Neuronal stem cell (in vitro differentiated cells): ENCODE results near the gene EDAR.

Source experiments
- DNase-seq: peaks from one replicate; pipeline ENCODE4 v3.0.0-alpha.2; 2013; ENCODE audit warnings: low spot score
- H2AFZ ChIP-seq: one replicate; pipeline ENCODE4 v1.6.1; 2013; ENCODE audit warnings: mild to moderate bottlenecking, low read length, inconsistent platforms
- H2AK5ac ChIP-seq: 2 replicates; pipeline ENCODE4 v1.6.1; 2013; ENCODE audit warnings: low read depth, mild to moderate bottlenecking, inconsistent platforms, low read length, moderate library complexity, mixed read lengths
- H2BK120ac ChIP-seq: 2 replicates; pipeline ENCODE4 v1.6.1; 2013; ENCODE audit warnings: low read depth, mild to moderate bottlenecking, inconsistent platforms, low read length, moderate library complexity, mixed read lengths
- H2BK12ac ChIP-seq: one replicate; pipeline ENCODE4 v1.6.1; 2013; ENCODE audit warnings: low read length, inconsistent platforms
- H2BK15ac ChIP-seq: 2 replicates; pipeline ENCODE4 v1.6.1; 2013; ENCODE audit warnings: mild to moderate bottlenecking, low read length, inconsistent platforms, mixed read lengths
- H2BK5ac ChIP-seq: one replicate; pipeline ENCODE4 v1.6.1; 2013; ENCODE audit warnings: inconsistent platforms, mild to moderate bottlenecking, low read length, moderate library complexity
- H3K14ac ChIP-seq: one replicate; pipeline ENCODE4 v1.6.1; 2013; ENCODE audit warnings: low read length, inconsistent platforms
- H3K18ac ChIP-seq: 2 replicates; pipeline ENCODE4 v1.6.1; 2013; ENCODE audit warnings: low read length, inconsistent platforms
- H3K23ac ChIP-seq: 2 replicates; pipeline ENCODE4 v1.6.1; 2013; ENCODE audit warnings: low read depth, mild to moderate bottlenecking, mixed read lengths, low read length, inconsistent platforms; ENCODE audit not compliant: poor library complexity
- H3K27ac ChIP-seq: replicated peaks from 3 replicates; pipeline ENCODE4 v1.5.1; 2013; ENCODE audit warnings: low read length, inconsistent platforms
- H3K27me3 ChIP-seq, 3 experiments: 2 replicates each; pipeline ENCODE4 v1.6.1; 2013; ENCODE audit warnings: low read length in 3 of 3, mild to moderate bottlenecking in 2 of 3, inconsistent platforms in 1 of 3, low read depth in 1 of 3, mixed read lengths in 1 of 3, moderate library complexity in 1 of 3; ENCODE audit not compliant: control insufficient read depth in 3 of 3, insufficient read depth in 3 of 3
- H3K36me3 ChIP-seq, 2 donors: replicated peaks in 1 of 2; 2 replicates each; pipeline ENCODE4 v1.6.1; 2013; ENCODE audit warnings: low read length in 2 of 2; ENCODE audit not compliant: control insufficient read depth in 2 of 2, insufficient read depth in 2 of 2
- H3K4ac ChIP-seq: 2 replicates; pipeline ENCODE4 v1.6.1; 2013; ENCODE audit warnings: inconsistent platforms, mild to moderate bottlenecking, low read length, moderate library complexity
- H3K4me1 ChIP-seq, 2 donors: 1 replicate in 1 of 2; 2 replicates in 1 of 2; pipeline ENCODE4 v1.6.1; 2013; ENCODE audit warnings: low read length in 2 of 2, low read depth in 1 of 2; ENCODE audit not compliant: control insufficient read depth in 2 of 2, insufficient read depth in 1 of 2
- H3K4me2 ChIP-seq: one replicate; pipeline ENCODE4 v1.6.1; 2013; ENCODE audit warnings: mild to moderate bottlenecking, low read length, inconsistent platforms; ENCODE audit not compliant: insufficient read depth, poor library complexity, severe bottlenecking
- H3K4me3 ChIP-seq, 2 donors: 2 replicates each; pipeline ENCODE4 v1.5.1; 2013; ENCODE audit warnings: low read length in 2 of 2, mild to moderate bottlenecking in 2 of 2, inconsistent platforms in 1 of 2, moderate library complexity in 1 of 2
- H3K79me1 ChIP-seq: one replicate; pipeline ENCODE4 v1.6.1; 2013; ENCODE audit warnings: low read depth, mild to moderate bottlenecking, inconsistent platforms, low read length, moderate library complexity
- H3K9ac ChIP-seq: one replicate; pipeline ENCODE4 v1.6.1; 2013; ENCODE audit warnings: mild to moderate bottlenecking, low read depth, low read length, inconsistent platforms; ENCODE audit not compliant: poor library complexity
- H3K9me3 ChIP-seq, 2 donors: replicated peaks in 1 of 2; 2 replicates each; pipeline versions ENCODE3 to v1.6.1; 2013; ENCODE audit warnings: low read length in 2 of 2, mild to moderate bottlenecking in 2 of 2, inconsistent platforms in 1 of 2, low read depth in 1 of 2, mixed read lengths in 1 of 2, moderate library complexity in 1 of 2; ENCODE audit not compliant: control insufficient read depth in 2 of 2, insufficient read depth in 1 of 2
- H4K8ac ChIP-seq: one replicate; pipeline ENCODE4 v1.6.1; 2013; ENCODE audit warnings: low read depth, mild to moderate bottlenecking, inconsistent platforms, low read length, moderate library complexity
- H4K91ac ChIP-seq: one replicate; pipeline ENCODE4 v1.6.1; 2013; ENCODE audit warnings: low read length, low read depth, mild to moderate bottlenecking, inconsistent platforms; ENCODE audit not compliant: poor library complexity
- WGBS, 2 donors: extraction: QIAGEN DNeasy Blood & Tissue Kit; methylation state at CpG; one replicate each; pipeline ENCODE4 v1.1.7; 2013; ENCODE audit warnings: missing lambda C conversion rate in 2 of 2, mixed read lengths in 1 of 2; ENCODE audit not compliant: insufficient read length in 2 of 2, insufficient replicate concordance in 1 of 2; ENCODE audit errors: extremely low coverage in 2 of 2; 5-methylcytosine and 5-hydroxymethylcytosine counted together

Gene EDAR

GRCh38 chr2:109016376-109016775 is 27.4 kb upstream of the EDAR start:
- Histone ChIP-seq H3K4me2 (no peak overlapping the region), H3K9me3 (peaks cover 0 to 1% of the 10 kb centered on the region in 2 donors), H3K4ac (no peak overlapping the region), H3K27me3 (peaks cover 0 to 26% (median 11%) of the 10 kb centered on the region in 3 experiments), H3K23ac (no peak overlapping the region), H4K91ac (no peak overlapping the region), H3K4me1 (peaks cover 11 to 18% of the 10 kb centered on the region in 2 donors), H2AFZ (no peak overlapping the region), H4K8ac (no peak overlapping the region), H3K9ac (no peak overlapping the region), H2BK15ac (peak overlapping the region; percentile 87), H2BK12ac (no peak overlapping the region), H2AK5ac (no peak overlapping the region), H3K79me1 (no peaks in the 10 kb centered on the region), H3K4me3 (no peak overlapping the region), H3K27ac (no peak overlapping the region), H2BK120ac (no peak overlapping the region), H3K14ac (no peak overlapping the region), H3K18ac (peak overlapping the region; percentile 65), H3K36me3 (no peaks in the 10 kb centered on the region), H2BK5ac (no peak overlapping the region)
- no CpG with 5 or more reads among the region's 11 CpGs for WGBS, 2 donors
- no peak for DNase-seq

GRCh38 chr2:109014476-109014875 is 25.5 kb upstream of the EDAR start:
- H4K8ac ChIP-seq = no peak overlapping the region
- DNase-seq = no peak
- peaks cover 0 to 1% of the 10 kb centered on the region in 2 donors for H3K9me3 ChIP-seq
- H3K18ac ChIP-seq = no peak overlapping the region
- H2AK5ac ChIP-seq = no peak overlapping the region
- no peak overlapping the region for H4K91ac ChIP-seq
- H3K23ac ChIP-seq = no peak overlapping the region
- peaks cover 0 to 5% of the 10 kb centered on the region in 2 donors for H3K4me1 ChIP-seq
- H3K36me3 ChIP-seq = no peaks in the 10 kb centered on the region
- no peak overlapping the region for H3K9ac ChIP-seq
- H3K14ac ChIP-seq = no peak overlapping the region
- no peaks in the 10 kb centered on the region for H3K79me1 ChIP-seq
- peaks cover 0 to 33% (median 8%) of the 10 kb centered on the region in 3 experiments for H3K27me3 ChIP-seq
- H3K4me2 ChIP-seq = no peak overlapping the region
- H3K27ac ChIP-seq = no peak overlapping the region
- H2AFZ ChIP-seq = no peak overlapping the region
- H2BK120ac ChIP-seq = no peak overlapping the region
- no peak overlapping the region for H3K4me3 ChIP-seq
- no CpG with 5 or more reads among the region's 8 CpGs for WGBS, 2 donors
- H3K4ac ChIP-seq = no peak overlapping the region
- no peak overlapping the region for H2BK12ac ChIP-seq
- H2BK5ac ChIP-seq = no peak overlapping the region
- no peak overlapping the region for H2BK15ac ChIP-seq

- peaks cover 0 to 3% of the 10 kb centered on the region in 2 donors for H3K9me3 ChIP-seq
- no peak overlapping the region for H2AFZ ChIP-seq
- no peak overlapping the region for H4K91ac ChIP-seq
- peaks cover 0 to 26% (median 0%) of the 10 kb centered on the region in 3 experiments for H3K27me3 ChIP-seq
- no CpG with 5 or more reads among the region's 5 CpGs for WGBS, 2 donors
- H3K18ac ChIP-seq = no peak overlapping the region
- no peak overlapping the region for H2BK12ac ChIP-seq
- no peak overlapping the region for H2BK5ac ChIP-seq
- no peak overlapping the region for H3K4me3 ChIP-seq
- H2BK120ac ChIP-seq = no peak overlapping the region
- H3K14ac ChIP-seq = no peak overlapping the region
- no peak overlapping the region for H2BK15ac ChIP-seq
- no peak overlapping the region for H3K9ac ChIP-seq
- no peaks in the 10 kb centered on the region for H3K4me1 ChIP-seq
- H3K36me3 ChIP-seq = no peaks in the 10 kb centered on the region
- H3K23ac ChIP-seq = no peak overlapping the region
- no peak overlapping the region for H4K8ac ChIP-seq
- no peak for DNase-seq
- no peak overlapping the region for H3K27ac ChIP-seq
- H3K79me1 ChIP-seq = no peaks in the 10 kb centered on the region
- H3K4ac ChIP-seq = no peak overlapping the region
- H2AK5ac ChIP-seq = no peak overlapping the region
- no peak overlapping the region for H3K4me2 ChIP-seq
Observed at GRCh38 chr2:109013051-109013450, 24.0 kb upstream of the EDAR start.

- H3K9ac ChIP-seq = no peak overlapping the region
- H2BK5ac ChIP-seq = no peak overlapping the region
- DNase-seq = no peak
- no CpG with 5 or more reads among the region's 9 CpGs for WGBS, 2 donors
- H2AK5ac ChIP-seq = no peak overlapping the region
- H3K9me3 ChIP-seq = peaks cover 0 to 3% of the 10 kb centered on the region in 2 donors
- no peak overlapping the region for H3K23ac ChIP-seq
- H3K4me3 ChIP-seq = no peak overlapping the region
- H2BK120ac ChIP-seq = no peak overlapping the region
- no peaks in the 10 kb centered on the region for H3K36me3 ChIP-seq
- no peak overlapping the region for H3K18ac ChIP-seq
- no peak overlapping the region for H4K91ac ChIP-seq
- H3K4ac ChIP-seq = no peak overlapping the region
- no peak overlapping the region for H3K27ac ChIP-seq
- H4K8ac ChIP-seq = no peak overlapping the region
- no peak overlapping the region for H3K14ac ChIP-seq
- H3K27me3 ChIP-seq = peaks cover 0 to 22% (median 0%) of the 10 kb centered on the region in 3 experiments
- H2BK15ac ChIP-seq = no peak overlapping the region
- H3K4me2 ChIP-seq = no peak overlapping the region
- H3K4me1 ChIP-seq = no peaks in the 10 kb centered on the region
- H3K79me1 ChIP-seq = no peaks in the 10 kb centered on the region
- no peak overlapping the region for H2AFZ ChIP-seq
- no peak overlapping the region for H2BK12ac ChIP-seq
Observed at GRCh38 chr2:109009920-109010610, 21.0 kb upstream of the EDAR start.
